Muscle of leg (tissue), 11 donors: ENCODE data around the gene CASP9. TPM values are rescaled to one million over a fixed set of nuclear protein-coding genes. Genes with fewer than 3 reads are reported as not detected.

Experiments used
- DNase-seq: peaks from one replicate; pipeline ENCODE4 v3.0.0; 2013
- H3K27ac ChIP-seq: one replicate; pipeline ENCODE4 v1.5.1; 2013; ENCODE audit warnings: mild to moderate bottlenecking, low read length, control low read depth
- H3K27me3 ChIP-seq: one replicate; pipeline ENCODE4 v1.6.1; 2013; ENCODE audit warnings: low read length; ENCODE audit not compliant: control insufficient read depth, insufficient read depth
- H3K36me3 ChIP-seq: one replicate; pipeline ENCODE4 v1.6.1; 2013; ENCODE audit warnings: low read length; ENCODE audit not compliant: control insufficient read depth, insufficient read depth
- H3K4me1 ChIP-seq: one replicate; pipeline ENCODE4 v1.6.1; 2013; ENCODE audit warnings: low read length; ENCODE audit not compliant: control insufficient read depth, insufficient read depth
- H3K4me3 ChIP-seq: one replicate; pipeline ENCODE4 v1.5.1; 2013; ENCODE audit warnings: low read length, control low read depth
- H3K9me3 ChIP-seq: replicated peaks from 2 replicates; pipeline ENCODE4 v1.6.1; 2013; ENCODE audit warnings: low read depth, low read length; ENCODE audit not compliant: control insufficient read depth
- WGBS: methylation state at CpG from one replicate; pipeline ENCODE4 v1.1.5; 2013; ENCODE audit warnings: missing lambda C conversion rate; ENCODE audit not compliant: insufficient coverage; 5-methylcytosine and 5-hydroxymethylcytosine counted together
- polyA plus RNA-seq, 8 donors: library from polyadenylated mRNA; unstranded; fragments of 120-200 nt; gene quantifications; one replicate each; pipeline versions ENCODE4 v1.2.1 to v1.2.3, GENCODE V29; 2013; ENCODE audit warnings: inconsistent platforms in 1 of 8, low replicate concordance in 1 of 8; ENCODE audit not compliant: insufficient read length in 8 of 8, insufficient read depth in 1 of 8
- total RNA-seq: library from RNA; stranded (reverse); fragments of 120-200 nt; gene quantifications from one replicate; pipeline ENCODE4 v1.2.4, GENCODE V29; 2013

The CASP9 gene
- total and polyA plus RNA-seq, 9 donors: 9.4 to 21.4 (median 18.3) TPM

GRCh38 chr1:15550573-15550972 lies 26.6 kb upstream of the CASP9 start:
- Histone ChIP-seq H3K4me3 (no peak overlapping the region), H3K36me3 (peaks cover 31% of the 10 kb centered on the region), H3K4me1 (no peaks in the 10 kb centered on the region), H3K9me3 (no peaks in the 10 kb centered on the region), H3K27me3 (no peaks in the 10 kb centered on the region), H3K27ac (no peak overlapping the region)
- no peak for DNase-seq
- WGBS: 100% methylated on average over 1 of the region's 6 CpGs

- no peaks in the 10 kb centered on the region for H3K4me1 ChIP-seq
- no peaks in the 10 kb centered on the region for H3K27me3 ChIP-seq
- WGBS: no CpG with 5 or more reads among the region's 2 CpGs
- no peak overlapping the region for H3K27ac ChIP-seq
- no peaks in the 10 kb centered on the region for H3K9me3 ChIP-seq
- no peak for DNase-seq
- H3K4me3 ChIP-seq: no peak overlapping the region
- peaks cover 53% of the 10 kb centered on the region for H3K36me3 ChIP-seq
Observed at GRCh38 chr1:15546641-15547040, 22.6 kb upstream of the CASP9 start.

GRCh38 chr1:15543589-15544568 lies 19.9 kb upstream of the CASP9 start:
- no peak for DNase-seq
- Histone ChIP-seq H3K27me3 (no peaks in the 10 kb centered on the region), H3K4me3 (no peak overlapping the region), H3K36me3 (peaks cover 55% of the 10 kb centered on the region), H3K9me3 (no peaks in the 10 kb centered on the region), H3K4me1 (no peaks in the 10 kb centered on the region), H3K27ac (no peak overlapping the region)
- 95% methylated on average over 8 of the region's 12 CpGs for WGBS

- Histone ChIP-seq H3K4me3 (no peak overlapping the region), H3K4me1 (no peaks in the 10 kb centered on the region)
- WGBS: 86% methylated on average over 5 of the region's 5 CpGs
Observed at GRCh38 chr1:15543251-15543588, 19.2 kb upstream of the CASP9 start.

GRCh38 chr1:15542388-15543250 lies 18.6 kb upstream of the CASP9 start:
- DNase-seq: no peak
- Histone ChIP-seq H3K36me3 (peaks cover 57% of the 10 kb centered on the region), H3K4me1 (no peaks in the 10 kb centered on the region), H3K27ac (no peak overlapping the region), H3K4me3 (no peak overlapping the region), H3K9me3 (no peaks in the 10 kb centered on the region), H3K27me3 (no peaks in the 10 kb centered on the region)
- 90% methylated on average over 2 of the region's 7 CpGs for WGBS

More at GRCh38 chr1:15543251-15543588, 19.2 kb upstream of the CASP9 start:
- Histone ChIP-seq H3K36me3 (peaks cover 59% of the 10 kb centered on the region), H3K9me3 (no peaks in the 10 kb centered on the region), H3K27ac (no peak overlapping the region), H3K27me3 (no peaks in the 10 kb centered on the region)
- DNase-seq: no peak

GRCh38 chr1:15541231-15541792 lies 17.3 kb upstream of the CASP9 start:
- no peak for DNase-seq
- Histone ChIP-seq H3K9me3 (no peaks in the 10 kb centered on the region), H3K4me1 (no peaks in the 10 kb centered on the region), H3K27me3 (no peaks in the 10 kb centered on the region), H3K27ac (no peak overlapping the region), H3K4me3 (no peak overlapping the region), H3K36me3 (peaks cover 63% of the 10 kb centered on the region)
- WGBS: no CpG with 5 or more reads among the region's 4 CpGs

GRCh38 chr1:15540186-15540585 lies 16.2 kb upstream of the CASP9 start:
- 100% methylated on average over 2 of the region's 8 CpGs for WGBS
- DNase-seq: no peak
- H3K9me3 ChIP-seq: no peaks in the 10 kb centered on the region
- no peak overlapping the region for H3K4me3 ChIP-seq
- H3K27me3 ChIP-seq: no peaks in the 10 kb centered on the region
- H3K36me3 ChIP-seq: peaks cover 64% of the 10 kb centered on the region
- no peak overlapping the region for H3K27ac ChIP-seq
- H3K4me1 ChIP-seq: no peaks in the 10 kb centered on the region

GRCh38 chr1:15538771-15539170 lies 14.8 kb upstream of the CASP9 start:
- no peak overlapping the region for H3K4me3 ChIP-seq
- peaks cover 63% of the 10 kb centered on the region for H3K36me3 ChIP-seq
- H3K27ac ChIP-seq: no peak overlapping the region
- DNase-seq: no peak
- 40% methylated on average over 2 of the region's 6 CpGs for WGBS
- no peaks in the 10 kb centered on the region for H3K9me3 ChIP-seq
- no peaks in the 10 kb centered on the region for H3K4me1 ChIP-seq
- H3K27me3 ChIP-seq: no peaks in the 10 kb centered on the region

GRCh38 chr1:15531682-15532081 lies 7.7 kb upstream of the CASP9 start:
- H3K27ac ChIP-seq: no peak overlapping the region
- H3K36me3 ChIP-seq: peaks cover 28% of the 10 kb centered on the region
- DNase-seq: no peak
- no CpG with 5 or more reads among the region's 2 CpGs for WGBS
- H3K4me3 ChIP-seq: no peak overlapping the region
- no peaks in the 10 kb centered on the region for H3K4me1 ChIP-seq
- H3K27me3 ChIP-seq: no peaks in the 10 kb centered on the region
- H3K9me3 ChIP-seq: no peaks in the 10 kb centered on the region

- H3K36me3 ChIP-seq: peaks cover 22% of the 10 kb centered on the region
- DNase-seq: no peak
- WGBS: no CpG with 5 or more reads among the region's 4 CpGs
Observed at GRCh38 chr1:15531003-15531402, 7.0 kb upstream of the CASP9 start.

More at GRCh38 chr1:15531003-15531402, 7.0 kb upstream of the CASP9 start:
- peaks cover 3% of the 10 kb centered on the region for H3K4me1 ChIP-seq
- H3K27me3 ChIP-seq: no peaks in the 10 kb centered on the region
- H3K9me3 ChIP-seq: no peaks in the 10 kb centered on the region
- no peak overlapping the region for H3K4me3 ChIP-seq
- H3K27ac ChIP-seq: no peak overlapping the region
